ENCODE results near the gene FGD3. TPM values are rescaled to one million over a fixed set of nuclear protein-coding genes. Genes with fewer than 3 reads are reported as not detected.
A peak's percentile ranks its signal among the peaks of the same experiment; 100 is the strongest.

Gene FGD3
- total RNA-seq, 1 donor from 2014 or later, result 0.17 TPM

DNA sequence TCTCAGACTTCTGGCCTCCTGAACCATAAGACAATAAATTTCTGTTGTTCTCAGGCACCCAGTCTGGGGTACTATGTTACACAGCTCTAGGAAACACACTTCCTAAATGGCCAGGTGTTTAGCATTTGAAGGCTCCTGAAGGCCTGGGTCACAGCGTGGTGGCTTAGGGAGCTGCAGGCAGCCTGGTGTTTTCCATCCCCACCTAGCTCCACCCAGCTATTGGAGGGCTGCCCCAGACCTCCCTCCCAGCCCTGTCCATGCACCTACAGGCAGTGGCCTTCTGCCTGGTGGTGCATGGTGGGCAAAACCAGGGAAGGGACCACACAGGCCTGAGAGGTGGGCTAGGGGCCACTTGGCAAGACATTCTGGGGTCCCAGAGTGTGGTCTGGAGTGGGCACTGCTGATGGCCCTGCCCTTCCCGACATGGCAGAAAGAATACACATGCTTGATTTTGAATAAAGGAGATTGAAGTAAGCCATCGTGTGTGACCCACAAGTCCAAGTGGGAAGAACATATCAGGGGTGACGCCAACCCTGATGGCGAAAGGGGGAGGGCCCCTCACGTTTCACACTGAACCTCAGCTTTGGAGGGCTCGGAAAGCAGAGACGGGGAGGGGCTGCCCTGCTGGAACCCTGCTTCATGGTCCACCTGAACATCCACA, 109.8 kb downstream of the FGD3 start:
- DNase-seq, result no peak

DNA sequence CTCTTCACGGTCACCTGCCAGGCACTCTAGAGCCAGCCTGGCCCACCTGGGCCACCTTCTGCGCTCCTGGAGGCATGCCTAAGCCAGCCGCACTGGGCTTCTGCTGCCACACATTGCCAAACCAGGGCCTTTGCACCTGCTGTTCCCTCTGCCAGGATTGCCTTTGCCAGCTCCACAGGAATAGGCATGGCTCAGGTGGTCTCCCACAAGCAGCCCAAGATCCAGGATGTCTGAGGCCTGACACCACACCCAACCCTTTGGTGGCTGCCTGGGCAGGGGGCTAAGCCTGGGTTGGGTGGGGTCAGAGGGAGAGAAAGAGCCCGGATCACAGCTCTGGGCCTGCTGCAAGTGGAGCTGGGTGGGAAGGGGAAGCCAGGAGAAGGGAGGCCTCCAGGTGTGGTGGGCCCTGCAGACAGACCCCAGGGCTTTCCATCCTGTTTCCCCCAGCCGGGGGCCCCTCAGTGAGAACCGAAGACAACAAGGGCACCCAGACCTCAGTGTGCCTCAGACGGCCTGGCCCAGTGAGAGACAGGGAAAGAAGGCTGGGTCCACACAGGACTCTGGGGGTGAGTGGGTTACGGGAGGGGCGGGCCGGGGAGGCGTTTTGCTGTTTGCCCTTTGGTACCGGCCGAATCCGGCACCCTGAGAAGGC, 110.5 kb downstream of the FGD3 start:
- no peak for DNase-seq

DNA sequence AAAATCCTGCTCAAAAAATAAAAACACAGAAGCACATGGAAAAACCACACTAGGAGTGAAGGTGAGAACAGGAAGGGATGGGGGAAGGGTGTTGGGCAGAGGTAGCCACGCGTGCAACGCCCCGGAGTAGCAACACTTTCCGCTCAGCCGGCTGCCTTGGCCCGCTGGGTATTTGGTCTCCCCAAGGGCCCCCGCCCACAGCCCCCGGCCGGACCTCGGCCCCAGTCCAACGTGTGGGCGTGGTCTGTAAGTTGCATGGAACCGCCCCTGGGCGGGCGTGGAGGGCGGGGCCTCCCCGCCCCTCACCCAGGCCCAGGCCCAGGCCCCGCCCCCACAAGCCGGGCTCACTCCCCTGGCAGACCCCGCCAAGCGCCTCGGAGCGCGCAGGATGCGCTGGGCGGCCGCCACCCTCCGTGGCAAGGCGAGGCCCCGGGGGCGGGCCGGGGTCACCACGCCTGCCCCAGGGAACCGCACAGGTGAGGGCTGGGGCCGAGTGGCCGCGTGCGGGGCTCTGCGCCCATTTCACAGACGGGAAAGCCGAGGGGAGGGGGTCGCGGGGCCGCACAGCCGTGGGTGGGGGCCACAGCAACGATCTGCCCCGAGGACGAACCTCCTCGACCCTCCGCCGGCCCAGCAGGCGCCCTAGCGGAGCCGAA, 111.2 kb downstream of the FGD3 start, which contains the start of gene SUSD3:
SUSD3 (plus strand) TSS at position 347 of the 656 bp plus-strand sequence; CDS start at position 389, 42 bp downstream.
- DNase-seq, result peak; percentile 12

DNA sequence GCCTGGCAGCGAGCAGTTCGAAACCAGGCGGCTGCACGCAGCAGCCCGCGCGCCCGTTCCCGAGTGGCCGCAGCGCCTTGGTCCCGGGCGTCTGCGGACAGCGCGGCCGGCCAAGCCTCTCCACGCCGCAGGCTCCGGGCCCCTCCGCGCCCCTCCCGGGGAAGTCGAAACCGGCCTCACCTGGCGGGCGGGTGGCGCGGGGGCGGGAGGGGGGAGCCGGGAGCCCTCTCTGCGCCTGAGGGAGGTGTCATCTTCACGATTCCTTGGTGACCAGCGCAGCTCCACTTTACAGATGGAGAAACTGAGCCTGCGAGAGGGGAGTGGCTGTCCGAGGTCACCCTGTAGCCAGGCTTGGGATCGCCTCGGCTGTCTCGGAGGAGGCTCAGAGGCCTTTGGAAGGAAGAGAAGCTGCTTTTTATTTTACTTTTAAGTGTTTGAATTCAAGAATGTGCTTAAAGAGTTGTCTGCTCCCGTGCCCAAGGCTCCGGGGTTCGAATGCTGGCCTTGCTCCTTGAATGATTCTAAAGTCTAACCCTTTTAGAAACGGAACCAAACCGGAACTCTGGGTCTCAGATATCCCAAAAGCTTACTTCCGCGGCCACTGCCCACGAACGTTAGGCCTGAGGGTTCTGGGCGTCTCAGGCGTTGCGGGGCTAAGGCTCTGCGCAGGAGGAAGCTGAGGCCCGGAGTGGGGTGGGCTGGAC, 111.8 kb downstream of the FGD3 start:
- DNase-seq, result no peak

DNA sequence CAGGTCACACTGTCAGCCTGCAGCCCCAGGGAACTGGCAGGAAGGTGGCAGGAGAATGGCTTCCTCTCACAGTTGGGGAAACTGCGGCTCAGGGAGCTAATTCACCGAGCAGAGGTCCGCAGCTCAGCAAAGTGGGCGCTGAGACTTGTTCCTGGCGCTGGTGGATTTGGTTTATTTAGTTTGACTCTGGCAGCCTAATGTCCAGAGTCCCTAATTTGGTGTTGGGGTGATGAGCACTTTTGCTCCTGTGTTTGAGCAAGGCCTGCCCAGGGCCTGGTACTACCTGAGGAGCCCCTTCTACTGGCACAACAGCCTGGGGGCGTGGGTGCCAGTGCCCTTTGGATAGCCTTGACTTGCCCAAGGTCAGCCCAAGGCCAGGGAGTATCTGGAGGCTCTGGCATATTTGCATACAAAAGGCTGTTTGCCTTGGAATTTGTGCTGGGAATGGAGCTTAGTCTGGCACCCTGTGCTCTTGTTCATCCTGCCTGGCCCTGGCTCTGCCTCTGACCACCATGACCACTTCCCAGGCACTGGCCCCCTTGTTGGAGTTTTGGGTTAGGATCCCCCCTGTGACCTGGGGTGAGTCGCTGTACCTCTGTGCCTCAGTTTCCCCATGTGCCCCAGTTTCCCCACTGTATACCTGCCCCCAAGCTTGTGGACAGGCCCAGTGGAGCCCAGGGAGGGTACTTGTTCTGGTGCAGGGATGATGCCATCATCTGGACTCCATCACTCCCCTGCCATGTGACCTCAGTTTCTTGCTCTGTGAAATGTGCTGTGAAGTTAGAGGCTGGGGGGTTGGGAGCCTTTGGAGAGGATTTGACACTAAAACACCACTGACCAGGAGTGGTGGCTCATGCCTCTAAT, 112.6 kb downstream of the FGD3 start:
- no peak for DNase-seq

DNA sequence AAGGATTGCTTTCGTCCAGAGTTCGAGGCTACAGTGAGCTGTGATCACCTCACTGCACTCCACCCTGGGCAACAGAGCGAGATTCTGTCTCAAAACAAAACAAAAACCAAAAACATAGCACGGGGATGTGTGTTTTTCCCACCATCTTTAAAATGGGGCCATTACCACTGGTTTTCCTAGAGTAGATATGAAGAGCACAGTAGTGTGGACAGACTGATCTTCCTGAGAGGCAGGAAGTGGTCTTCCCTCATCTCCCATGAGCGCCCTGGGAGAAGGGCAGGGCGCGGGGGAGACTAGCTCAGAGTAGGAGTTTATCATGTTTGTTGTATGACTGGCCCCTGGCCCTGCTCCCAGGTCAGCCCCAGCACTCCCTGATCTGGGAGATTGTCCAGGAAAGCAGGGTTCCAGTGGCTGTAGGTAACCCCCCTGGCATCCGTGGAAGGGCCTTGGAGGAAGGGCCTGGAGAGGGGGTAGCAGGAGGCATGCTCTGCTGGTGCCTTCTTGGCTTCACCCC, 113.5 kb downstream of the FGD3 start:
- DNase-seq, result no peak

DNA sequence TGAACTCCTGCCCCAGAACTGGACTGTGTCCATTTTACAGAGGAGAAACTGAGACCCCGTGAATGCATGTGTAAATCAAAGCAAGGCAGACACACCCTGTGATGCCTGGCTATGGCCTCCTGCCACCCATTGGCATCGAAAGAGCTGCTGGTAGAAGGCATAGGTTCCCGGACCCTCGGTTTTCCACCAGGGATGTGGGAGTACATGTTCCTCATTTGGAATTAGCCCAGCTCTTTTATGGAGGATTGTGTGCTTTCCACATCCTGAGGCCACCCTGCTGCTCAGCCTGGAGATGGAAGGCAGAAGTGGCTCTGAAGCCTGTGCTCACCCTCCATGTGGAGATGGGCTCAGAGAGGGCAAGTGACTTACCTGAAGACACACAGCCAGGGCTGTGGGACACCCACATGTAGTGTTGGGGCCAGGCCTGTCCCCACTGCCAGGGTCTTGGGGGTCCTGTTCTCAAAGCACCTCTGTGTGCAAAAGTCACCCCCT, 114.0 kb downstream of the FGD3 start:
- DNase-seq, result no peak

DNA sequence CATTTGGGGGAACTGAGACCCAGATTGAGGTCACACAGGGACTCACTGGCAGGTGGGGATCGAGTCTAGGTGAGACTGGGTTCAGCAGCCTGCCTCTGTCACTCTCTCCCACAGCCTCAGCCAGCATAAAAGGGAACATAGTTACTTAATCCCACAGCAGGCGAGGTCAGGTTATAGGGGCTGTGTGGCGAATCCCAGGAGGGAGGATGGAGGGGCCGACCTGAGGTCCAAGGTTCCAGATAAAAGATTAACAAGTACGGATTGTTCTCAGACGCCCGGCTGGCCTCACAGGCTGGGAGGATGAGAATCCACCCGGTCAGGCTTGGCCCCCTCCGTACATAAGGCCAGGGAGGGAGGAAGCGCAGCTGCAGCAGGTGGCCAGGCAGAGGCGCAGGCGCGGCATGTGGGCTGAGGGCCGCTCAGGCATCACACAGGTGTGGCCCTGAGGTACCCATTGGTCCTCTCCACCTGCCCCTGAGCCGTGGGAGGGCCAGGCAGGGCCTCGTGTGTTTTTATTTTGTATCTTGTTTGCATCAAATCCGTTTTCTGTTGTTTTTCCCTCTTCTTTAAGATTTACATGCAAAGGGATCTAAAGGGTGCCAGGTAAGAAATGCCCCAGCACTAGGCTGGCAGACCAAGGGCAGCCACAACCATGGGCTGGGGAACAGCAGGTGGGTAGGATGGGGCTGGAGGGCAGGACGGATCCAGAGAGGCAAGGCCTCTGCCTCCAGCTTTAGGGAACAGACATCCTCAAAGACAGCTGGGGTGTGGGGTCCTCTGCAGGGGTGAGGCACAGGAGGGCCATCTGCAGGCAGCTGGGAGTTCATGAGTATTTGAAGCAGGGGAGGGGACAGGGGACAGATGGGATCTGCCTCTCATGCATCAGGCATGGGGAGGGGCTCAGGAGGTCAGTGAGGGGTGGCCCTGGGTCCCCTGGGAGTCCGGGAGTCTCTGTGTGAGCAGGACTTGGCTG, 114.8 kb downstream of the FGD3 start:
- no peak for DNase-seq

DNA sequence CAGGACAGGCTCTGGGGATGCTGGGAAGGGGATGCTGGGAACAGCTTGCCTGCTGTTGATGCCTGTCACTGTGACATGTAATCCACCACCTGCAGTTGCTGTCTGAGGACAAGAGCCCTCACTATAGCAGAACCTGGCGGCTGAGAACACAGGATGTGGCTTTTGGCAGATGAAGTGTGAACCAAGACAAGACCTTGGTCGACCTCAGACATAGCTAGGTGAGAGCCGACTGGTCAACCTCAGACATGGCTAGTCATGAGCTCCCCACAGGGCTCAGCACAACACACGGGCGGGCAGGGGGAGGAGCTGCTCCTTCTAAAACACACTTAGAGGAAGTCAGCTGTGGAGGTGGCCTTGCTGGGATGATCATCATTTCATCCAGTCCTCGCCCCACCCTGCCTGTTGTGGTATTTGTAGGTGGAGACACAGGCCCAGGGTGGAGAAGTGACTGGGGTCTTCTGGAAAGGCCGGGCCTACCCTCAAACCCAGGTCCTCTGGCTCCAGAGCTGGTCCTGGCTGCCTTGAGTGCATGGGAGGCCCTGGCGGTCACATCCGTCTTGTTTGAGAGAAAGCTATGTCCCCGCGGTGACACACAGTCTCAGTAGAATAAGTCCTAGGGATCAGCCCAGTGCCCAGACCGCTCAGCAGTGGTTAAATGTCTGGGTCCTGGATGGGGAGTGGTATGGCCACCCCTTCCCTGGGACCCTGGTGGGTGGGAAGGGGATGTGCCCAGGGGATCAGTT, 117.2 kb downstream of the FGD3 start:
- no peak for DNase-seq

DNA sequence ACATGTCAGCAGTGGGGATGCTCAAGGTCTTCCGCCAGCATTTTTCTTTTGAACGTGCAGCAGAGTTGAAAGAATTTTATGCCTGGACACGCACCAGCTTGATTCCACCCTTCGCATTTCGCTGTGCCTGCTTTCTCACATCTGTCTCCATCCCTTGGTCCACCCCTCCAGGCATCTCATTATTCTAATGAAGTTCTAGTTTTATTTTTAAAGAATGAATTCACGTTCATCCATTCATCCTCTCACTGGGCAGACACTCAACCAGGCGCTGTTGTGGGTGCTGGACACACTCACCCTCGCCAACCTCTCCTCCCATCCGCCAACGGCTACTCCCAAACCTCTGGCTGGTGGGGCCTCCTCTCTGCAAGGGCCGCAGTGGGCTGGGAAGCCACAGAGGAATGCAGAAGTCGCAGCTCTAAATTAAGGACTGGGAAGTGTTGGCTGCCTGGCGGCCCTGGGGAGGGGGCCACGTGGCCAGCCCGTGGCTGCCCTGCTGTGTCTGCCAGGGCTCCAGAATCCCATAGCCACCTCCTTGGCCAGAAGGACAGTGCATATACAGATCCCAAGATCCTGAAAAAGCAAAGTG, 117.9 kb downstream of the FGD3 start:
- no peak for DNase-seq

DNA sequence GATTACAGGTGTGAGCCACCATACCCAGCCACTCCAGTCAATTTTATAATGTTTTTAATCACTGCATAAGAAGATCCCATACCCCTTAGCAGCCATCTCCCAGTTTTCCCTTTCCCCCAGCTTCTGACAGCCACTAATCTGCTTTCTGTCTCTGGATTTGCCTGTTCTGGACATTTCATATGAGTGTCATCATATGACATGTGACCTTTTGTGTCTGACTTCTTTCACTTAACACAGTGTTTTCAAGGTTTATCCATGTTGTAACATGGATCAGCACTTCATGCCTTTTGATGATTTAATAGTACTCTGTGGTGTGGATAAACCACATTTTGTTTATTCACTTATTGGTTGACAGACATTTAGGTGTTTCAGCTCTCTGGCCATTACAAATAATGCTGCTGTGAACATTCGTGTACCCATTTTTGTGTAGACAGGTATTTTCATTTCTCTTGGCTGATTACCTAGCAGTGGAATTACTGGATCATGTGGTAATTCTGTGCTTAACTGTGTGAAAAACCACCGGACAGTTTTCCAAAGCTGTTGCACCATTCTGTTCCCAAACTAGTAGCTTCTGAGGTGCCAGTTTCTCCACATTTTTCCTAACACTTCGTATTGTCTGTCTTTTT, 119.8 kb downstream of the FGD3 start:
- DNase-seq, result no peak

DNA sequence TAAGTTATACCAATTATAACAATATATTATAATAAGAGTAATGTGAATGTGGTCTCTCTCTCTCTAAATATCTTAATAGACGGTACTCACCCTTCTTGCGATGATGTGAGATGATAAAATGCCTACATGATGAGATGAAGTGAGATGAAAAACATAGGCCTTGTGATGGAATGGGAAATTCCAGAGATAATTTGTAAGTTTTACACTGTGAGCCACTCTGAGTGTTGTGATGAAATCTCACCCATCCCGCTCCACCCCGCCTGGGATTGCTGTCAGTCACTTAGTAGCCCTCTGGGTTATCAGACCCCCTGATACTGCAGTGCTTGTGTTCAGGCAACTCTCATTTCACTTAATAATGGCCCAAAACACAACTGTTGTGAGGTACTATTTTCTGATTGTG, 121.6 kb downstream of the FGD3 start:
- no peak for DNase-seq

DNA sequence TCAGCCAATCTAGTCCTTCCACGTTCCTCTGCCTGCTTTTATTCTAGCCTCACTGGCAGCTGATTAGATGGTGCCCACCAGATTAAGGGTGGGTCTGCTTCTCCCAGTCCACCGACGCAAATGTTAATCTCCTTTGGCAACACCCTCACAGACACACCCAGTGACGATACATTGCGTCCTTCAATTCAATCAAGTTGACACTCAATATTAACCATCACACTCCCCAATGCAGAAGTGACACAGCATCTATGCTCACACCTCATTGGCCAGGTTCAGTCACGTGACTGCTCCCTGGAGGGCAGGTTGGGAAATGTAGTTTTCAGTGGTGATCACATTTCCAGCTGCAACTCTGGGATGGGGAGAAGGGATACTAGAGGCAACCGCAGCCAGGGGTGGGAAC, 124.1 kb downstream of the FGD3 start:
- DNase-seq, result peak; percentile 43

DNA sequence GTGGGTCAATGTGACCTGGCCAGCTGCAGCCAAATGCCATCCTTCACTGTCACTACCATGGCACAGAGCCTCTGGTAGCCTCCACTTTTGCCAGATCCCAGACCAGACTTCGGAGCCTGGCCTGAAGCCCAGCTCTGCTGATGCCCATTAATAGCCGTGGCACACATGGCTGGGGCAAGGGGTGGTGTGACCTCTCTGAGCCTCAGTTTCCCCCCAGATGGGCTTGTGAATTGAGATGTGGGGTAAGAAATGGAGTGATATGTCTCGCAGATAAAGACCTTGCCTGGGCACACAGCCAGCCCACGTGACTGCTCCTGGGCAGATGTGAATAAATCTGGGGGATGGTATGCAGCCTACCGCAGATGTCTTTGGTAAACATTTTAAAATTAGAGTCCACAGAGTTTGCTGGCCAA, 125.1 kb downstream of the FGD3 start:
- DNase-seq, result no peak

DNA sequence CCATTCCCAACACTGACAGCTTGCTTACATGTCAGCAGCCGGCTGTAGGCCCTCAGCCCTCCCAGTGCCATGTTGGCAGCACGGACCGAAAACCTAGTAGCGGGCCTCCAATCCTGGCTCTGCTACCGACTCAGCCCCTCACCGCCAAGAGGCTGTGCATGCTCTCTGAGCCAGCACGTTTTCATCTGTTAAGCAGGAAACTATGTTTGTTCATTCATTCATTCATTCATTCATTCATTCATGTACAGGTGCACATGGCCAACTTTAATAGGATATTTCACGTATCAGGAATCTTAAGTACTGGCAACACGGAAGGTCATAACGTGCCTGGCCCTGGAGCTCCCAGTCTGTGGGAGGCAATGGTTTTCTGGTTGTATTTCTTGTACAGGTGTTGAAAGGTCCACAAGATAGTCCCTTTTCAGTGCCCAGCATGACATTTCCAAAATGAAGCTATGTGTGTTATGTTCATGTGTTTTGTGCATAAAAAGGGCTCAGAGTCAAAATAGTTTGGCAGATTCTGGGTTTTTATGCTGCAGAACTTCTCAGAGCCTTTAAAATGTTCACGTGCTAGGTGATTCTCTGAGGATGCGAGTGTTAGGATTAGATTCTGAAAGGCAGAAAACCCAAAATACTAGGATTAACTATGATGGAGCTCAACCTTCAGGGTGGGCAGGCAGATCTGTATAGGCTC, 128.9 kb downstream of the FGD3 start:
- no peak for DNase-seq

DNA sequence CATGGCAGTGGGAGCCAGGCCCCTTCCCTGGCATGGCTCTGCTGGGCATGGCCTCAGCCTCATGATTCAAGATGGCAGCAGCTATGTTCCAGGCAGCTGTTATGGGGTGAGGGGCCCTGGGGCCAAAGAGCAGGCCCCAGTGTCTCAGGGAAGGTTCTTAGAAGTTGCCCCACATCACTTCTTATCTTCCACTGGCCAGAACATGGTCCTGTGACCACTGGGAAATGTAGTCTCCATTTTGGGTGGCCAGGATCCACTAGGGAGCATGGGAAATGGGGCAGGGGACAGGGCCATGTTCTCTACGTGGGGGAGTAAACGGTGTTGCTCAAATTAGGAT, 129.4 kb downstream of the FGD3 start:
- DNase-seq, result no peak

DNA sequence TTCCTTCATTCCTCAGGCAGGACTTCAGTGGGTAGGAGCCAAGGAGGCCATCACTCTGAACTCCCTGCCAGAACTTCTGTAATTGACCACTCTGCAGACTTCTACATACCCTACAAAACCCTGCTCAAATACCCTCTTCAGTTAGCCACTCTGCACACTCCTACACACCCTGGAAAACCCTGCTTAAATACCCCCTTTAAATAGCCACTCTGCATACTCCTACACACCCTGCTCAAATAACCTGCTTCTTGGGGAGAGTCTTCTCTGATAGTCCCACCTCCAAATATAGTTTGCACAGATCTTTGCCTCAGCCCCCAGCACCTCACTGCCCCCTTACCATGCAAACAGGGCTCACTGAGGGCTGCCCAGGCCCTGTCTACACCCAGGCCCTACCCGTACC, 130.0 kb downstream of the FGD3 start:
- DNase-seq, result no peak

DNA sequence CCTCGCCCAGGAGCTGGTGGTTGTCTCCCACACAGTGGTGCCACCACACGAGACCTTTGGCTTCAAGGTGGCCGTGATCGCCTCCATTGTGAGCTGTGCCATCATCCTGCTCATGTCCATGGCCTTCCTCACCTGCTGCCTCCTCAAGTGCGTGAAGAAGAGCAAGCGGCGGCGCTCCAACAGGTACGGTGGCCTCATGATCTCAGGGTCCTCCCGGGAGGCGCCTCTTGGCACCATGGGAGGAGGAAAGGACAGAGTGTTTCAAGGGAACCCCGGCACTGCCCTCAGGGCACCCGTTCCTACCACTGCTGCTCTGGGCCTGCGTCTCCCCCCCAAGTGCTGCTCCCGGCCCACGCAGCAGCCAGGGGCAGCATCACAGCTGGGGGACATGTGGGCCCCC, 130.5 kb downstream of the FGD3 start:
- DNase-seq, result no peak

DNA sequence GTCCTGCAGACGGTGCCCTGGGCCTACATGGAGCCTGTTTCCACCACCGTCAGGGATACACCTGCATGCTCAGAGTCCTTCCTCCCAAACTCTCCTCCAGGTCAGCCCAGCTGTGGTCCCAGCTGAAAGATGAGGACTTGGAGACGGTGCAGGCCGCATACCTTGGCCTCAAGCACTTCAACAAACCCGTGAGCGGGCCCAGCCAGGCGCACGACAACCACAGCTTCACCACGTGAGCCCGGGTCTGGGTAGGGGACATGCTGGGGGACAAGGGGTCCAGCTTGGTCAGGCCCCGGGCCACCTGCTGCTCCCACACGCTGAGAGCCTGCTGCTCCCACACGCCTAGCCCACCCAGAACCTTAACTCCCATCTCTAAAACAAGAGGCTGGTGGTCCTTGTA, 132.0 kb downstream of the FGD3 start:
- DNase-seq, result no peak

Data from dermis blood vessel endothelial cell (primary cell).